Limb (tissue), 2 donors: ENCODE measurements around the gene RHBDD3.

Experiments
- DNase-seq, 2 donors: peaks; one replicate each; pipeline ENCODE4 v3.0.0-alpha.2; 2016; ENCODE audit errors: extremely low spot score in 2 of 2

Gene RHBDD3

DNA sequence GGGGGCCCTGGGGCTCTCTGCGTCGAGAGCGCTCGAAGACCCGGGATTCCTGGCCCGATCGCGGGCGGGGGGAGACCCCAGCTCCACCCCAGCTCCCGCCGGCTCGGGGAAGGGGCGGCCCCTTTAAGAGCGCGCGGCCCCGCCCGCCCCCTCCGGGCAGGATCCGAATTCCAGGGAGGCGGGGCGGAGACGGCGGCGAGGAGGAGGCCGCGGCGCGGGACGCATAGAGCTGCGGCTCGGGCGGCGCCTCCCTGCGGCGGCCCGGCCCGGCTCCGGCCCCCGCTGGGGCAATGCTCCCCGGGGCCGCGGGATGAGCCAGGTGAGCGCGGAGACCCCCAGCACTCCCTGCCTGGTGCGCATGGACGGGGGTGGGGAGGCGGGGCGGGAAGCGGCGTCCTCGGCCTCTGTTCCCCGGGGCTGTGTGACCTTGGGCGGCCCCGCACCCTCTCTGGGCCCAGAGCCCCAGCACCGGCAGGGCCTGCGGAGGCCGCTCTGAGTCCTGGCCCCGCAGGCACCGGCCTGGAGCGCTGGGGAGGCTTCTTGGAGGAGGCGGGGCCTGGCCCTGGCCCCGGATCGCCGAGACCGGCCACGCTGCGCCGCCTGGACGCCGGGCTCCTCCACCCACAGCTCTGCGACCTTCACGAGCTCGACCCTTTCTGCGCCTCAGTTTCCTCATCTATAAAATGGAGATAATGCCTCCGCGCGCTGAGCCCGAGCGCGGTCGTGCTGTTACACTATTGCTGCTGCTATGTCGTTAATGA, 39.2 kb upstream of the RHBDD3 start:
- peak; percentile 80 to 89 for DNase-seq

DNA sequence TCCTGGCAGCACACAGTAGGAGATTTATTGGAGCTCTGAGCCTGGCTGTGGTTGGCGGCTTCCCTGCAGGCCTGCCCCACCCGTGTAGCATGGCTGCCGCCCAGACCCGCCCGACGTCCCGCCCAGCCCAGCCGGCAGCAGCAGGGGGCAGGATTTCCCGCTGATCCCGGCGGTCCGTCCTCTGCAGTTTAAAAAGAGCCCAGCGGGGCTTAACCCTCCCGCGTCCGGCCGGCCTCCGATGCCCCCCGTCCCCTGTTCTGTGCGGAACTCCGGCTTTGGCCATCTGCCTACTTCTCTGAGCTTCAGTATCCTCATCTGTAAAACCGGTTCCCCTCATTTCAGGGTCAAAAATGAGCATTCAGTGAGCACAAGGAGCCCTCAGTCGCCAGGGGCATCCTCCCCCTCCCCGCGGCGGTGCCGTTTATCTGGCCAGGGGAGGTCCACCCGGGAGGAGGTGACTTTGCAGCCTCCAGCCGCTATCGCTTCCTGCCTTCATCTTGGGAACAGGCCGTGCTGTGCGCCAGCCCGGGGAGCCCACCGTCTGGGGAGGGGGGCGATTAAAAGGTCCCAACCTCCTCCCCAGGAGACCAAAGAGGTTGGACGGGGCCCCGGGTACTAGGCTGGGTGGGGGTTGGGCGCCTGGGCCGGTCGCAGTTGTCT, 38.5 kb upstream of the RHBDD3 start, which contains the start of gene GAS2L1:
TSS of gene GAS2L1 (plus strand) at position 476 of the 660 bp plus-strand sequence. CDS start 1,456 bp downstream, outside the sequence.
- peak; percentile 82 to 89 for DNase-seq

DNA sequence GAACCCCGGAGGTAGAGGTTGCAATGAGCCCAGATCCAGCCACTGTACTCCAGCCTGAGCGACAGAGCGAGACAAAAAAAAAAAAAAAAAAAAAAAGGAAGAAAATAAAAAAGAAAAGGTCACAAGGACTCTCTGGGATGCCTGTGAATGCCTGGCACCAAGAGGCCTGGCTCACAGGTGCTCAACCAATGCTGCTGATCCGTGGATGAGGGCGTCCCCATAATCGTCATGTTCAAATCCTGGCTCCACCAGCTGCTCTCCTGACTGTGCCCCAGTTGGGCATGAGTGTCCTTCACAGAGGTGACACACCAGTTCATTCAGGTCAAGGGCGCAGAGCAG, 38.0 kb upstream of the RHBDD3 start:
- DNase-seq: no peak

DNA sequence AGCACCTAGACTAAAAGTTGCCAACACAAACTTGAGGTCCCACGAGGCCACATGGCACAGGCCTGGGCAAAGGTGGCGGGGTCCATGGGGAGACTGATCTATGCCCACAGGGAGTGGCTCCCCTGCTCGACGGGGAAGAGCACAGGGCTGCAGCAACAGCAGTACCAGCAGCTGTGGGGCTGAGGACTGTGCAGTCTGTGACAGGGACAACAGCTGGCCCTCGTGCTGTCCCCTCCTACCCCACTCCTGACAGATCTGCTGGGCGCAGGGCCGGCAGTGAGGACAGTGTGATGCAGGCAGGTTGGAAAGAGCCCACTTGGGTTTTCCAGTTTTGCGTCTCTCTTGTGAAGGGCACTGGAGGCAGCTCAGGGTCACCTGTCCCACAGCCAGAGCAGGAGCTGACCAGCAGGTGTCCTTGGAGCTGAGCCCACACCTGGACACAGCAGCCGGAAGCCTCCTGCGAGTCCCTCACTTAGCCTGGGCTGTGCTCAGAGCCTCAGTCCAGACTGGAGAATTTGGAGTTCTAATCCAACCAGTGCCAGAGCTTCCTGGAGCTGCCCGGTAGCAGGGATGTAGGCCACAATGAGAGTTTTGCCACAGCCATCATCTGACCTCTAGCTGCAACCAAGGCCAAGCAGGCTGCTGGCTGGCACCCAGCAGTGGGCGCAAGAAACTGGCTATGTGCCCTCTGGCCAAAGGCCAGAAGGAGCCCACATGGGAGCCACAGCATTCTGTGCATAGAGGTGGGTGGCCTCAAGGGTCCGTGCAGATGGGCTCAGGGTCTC, 35.1 kb upstream of the RHBDD3 start:
- DNase-seq: no peak

DNA sequence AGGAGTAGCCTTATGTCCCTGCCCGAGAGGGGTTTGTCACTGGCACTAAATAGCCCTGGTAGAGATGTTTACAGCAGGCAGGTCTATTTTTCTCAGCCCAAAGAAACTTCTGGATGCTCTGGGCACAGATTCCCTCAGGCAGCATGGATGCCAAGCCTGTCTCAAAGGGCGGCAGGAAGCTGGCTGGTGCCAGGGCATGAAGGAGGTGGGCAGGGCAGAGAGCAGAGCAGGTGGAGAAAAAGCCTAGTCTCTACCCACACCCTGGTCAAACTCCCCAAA, 34.6 kb upstream of the RHBDD3 start:
- DNase-seq: no peak

DNA sequence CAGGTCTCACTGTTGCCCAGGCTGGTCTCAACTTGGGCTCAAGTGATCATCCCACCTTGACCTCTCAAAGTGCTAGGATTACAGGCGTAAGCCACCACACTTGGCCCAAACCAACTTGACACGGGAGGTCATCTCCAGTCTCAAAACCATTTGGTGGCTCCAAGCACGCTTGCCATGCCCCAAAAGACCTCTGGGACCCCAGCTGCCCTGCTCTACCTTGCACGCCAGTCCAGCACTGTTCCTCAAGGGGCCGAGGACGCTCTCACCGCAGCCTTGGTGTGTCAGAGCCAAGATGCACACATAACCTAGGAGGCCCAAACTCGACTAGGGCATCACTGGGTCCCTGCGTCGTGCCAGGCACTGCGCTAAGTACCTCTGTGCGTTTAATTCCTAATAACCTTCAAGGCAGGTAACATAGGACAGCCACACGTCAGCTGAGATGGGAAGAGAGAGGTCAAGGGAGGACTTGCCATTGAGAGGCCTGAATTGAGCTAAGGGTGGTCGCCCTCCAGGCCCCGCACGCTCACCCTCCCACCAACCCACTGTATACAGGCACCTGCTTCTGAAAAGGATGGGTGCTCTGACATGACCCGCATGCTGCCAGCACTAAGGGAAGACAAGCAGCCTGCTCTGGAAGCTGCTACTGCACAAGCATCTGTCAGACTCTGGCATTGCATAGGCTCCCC, 34.1 kb upstream of the RHBDD3 start:
- DNase-seq: no peak

DNA sequence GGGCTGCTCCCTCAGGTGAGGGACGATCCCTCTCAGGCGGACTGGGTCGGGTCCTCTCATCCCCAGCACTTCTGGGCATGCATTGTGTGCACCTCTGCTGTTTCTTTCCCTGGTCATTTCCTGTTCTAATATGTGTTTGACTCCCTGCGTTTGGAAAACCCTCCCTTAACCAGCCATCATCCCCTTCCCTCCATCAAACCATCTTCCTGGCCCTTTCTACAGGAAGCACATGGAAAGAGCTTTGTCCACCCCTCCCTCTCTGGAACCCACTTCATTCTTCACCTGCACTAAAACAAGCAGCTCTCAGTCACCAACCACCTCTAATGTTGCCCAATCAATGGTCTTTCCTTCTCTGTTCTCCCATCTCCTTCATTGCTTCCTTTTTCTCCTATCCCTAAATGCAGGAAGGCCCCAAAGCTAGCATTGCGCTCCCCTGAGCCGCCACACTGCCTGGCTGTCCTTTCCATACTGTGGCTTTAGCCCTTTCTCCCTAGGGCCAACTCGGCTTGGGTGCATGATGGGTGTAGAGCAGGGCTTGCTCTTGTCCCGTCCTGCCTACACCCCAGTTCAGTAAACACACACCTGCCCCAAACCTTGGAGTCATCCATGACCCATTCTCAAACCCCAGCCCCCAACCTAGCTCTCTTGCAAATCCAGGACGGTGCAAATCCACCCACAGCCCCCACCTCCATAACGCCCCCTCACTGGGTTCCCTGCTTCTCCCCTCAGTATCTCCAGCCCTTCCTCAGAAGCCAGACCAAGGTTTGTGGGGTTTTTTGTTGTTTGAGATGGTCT, 33.2 kb upstream of the RHBDD3 start:
- DNase-seq: no peak

DNA sequence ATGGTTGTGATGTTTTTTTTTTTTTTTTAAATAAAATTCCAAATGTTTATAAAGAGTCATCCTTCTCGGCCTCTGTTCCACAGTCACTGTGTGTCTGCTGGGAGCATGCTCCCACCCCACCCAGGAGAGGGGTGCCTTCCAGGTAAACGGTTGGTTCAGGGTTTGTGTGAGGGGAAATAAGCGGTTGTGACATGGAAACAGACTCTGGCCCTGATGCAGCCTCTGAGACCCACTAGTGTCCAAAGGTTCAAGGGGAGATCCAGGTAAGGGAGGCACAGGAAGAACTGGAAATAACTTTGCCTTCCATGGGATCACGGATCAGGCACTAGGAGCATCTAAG, 32.7 kb upstream of the RHBDD3 start:
- DNase-seq: no peak

DNA sequence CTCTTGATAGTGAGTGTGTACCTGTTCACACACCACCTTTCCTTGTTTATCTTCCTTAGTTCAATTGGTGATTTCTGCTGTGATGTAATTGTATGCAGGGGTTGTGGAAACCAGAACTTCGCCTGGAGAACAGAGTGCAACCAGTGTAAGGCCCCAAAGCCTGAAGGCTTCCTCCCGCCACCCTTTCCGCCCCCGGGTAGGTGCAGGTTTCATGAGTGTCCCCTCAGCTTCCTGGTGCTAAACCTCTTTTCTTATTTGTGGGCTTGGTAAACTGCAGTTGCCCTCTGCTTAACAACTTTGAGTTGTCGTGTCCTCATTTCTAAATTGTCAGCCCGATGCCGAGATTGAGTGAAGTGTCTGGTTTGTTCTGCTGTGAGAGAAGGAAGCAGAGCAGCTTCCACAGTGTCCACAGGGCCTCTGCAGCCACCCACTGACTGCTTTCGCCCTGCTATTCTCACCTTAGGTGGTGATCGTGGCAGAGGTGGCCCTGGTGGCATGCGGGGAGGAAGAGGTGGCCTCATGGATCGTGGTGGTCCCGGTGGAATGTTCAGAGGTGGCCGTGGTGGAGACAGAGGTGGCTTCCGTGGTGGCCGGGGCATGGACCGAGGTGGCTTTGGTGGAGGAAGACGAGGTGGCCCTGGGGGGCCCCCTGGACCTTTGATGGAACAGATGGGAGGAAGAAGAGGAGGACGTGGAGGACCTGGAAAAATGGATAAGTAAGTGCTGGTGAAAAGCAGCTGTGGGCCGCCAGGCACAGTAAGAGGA, 31.5 kb upstream of the RHBDD3 start:
- no peak for DNase-seq

DNA sequence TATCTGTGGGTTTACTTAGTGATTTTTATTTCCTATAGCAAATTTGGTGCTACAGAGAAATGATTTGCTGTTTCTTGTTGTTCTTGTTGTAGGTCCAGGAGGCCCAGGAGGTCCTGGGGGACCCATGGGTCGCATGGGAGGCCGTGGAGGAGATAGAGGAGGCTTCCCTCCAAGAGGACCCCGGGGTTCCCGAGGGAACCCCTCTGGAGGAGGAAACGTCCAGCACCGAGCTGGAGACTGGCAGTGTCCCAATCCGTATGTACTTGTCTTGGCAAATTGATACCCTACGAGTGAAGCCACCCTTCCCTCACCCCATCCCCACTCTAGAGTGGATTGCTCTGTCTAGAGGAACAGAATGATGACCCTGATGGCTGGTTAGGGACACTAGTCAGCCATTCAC, 30.9 kb upstream of the RHBDD3 start:
- DNase-seq: no peak

DNA sequence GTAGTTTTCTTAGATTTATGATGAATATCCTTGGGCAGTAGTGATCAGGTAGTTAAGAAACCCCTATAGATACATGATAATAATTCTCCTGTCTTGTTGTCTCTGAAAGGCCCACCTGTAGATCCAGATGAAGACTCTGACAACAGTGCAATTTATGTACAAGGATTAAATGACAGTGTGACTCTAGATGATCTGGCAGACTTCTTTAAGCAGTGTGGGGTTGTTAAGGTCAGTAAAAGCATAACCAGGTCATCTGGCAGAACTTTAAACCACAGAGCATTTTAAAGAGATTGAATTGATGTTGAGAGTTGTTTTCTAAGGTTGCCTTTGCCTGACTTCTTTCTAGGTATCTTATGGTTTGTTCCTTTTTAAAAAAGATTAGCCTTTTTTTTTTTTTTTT, 24.6 kb upstream of the RHBDD3 start:
- no peak for DNase-seq

DNA sequence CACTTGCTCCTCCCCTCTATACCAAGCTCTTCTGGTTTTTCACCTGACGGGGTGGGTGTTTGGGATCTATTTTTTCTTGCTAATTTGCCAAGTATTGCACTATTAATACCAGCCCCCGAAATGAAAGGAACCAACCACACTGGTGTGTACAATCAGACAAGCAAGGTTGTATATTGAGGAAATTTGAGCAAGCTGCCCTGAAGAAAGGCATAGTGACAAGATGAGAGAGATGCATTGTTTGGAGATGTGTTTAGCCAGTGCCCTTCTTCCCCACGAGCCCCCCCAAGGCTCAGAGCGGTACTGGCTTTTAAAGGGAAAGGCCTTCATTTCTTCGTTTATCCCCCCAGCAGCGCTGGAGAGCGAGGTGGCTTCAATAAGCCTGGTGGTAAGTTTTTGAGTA, 23.4 kb upstream of the RHBDD3 start:
- DNase-seq: no peak

DNA sequence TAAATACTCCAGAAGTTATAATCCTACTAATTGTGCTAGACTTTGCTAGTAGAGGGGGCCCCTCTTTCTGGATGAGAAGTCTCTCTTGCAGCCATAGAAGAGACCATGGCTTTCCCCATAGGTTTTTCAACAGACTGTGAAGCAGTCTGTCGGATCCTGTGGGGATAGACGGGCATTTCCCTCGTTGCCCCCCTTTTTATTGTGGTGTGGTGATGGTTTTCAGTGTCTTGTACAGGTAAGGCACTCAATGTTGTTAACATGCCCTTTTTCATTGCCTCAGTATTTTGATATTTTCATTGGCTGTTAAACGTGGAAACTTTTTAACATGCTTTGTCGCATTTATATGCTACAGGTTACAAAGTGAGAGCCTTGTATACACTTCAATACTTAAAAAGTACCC, 22.3 kb upstream of the RHBDD3 start:
- DNase-seq: no peak

DNA sequence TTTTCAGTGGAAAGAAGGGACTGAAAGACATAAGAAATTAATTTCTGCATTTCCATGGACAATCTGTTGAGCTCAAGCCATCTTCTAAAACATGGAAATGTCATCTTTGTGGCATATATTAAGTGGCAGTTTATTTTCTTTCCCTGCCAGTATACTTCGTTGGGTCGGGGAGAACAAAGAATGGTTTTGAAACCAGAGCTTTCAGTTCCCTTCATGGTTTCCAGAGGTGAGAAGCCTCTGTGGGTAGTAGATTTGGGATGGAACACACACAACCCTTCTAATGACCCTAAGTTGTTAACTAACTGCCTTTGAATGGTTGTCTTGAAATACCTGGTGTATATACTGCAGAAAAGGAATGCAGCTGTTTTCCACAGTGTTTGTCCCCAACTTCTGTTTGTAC, 21.1 kb upstream of the RHBDD3 start:
- no peak for DNase-seq

DNA sequence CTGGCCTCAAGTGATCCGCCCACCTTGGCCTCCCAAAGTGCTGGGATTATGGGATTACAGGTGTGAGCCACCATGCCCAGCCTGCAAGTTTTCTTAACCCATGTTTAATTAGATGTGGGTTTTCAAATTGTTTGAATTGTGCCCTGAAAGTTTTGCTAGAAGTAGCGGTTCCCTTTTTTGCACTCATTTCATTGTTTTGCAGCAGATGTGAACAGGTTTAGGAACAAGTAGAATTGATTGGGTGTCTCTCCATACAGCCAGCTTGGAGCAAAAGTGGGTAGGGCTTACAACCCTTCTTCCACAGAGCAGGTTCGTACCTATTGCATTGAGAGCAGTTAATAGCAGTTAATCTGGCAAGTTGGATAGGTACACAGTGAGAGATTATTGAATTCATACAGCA, 16.4 kb upstream of the RHBDD3 start:
- no peak for DNase-seq

DNA sequence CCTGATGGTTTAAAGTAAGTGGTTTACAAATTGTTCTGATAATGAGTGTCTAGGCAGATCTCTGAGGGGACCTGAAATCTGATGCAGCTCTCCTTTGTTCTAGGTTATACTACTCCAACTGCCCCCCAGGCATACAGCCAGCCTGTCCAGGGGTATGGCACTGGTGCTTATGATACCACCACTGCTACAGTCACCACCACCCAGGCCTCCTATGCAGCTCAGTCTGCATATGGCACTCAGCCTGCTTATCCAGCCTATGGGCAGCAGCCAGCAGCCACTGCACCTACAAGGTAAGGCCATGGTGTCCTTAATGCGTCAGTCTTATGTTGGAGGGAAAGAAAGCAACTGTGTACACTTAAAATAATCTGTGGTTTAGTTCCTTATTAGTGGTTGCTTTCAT, 10.1 kb upstream of the RHBDD3 start:
- DNase-seq: no peak

DNA sequence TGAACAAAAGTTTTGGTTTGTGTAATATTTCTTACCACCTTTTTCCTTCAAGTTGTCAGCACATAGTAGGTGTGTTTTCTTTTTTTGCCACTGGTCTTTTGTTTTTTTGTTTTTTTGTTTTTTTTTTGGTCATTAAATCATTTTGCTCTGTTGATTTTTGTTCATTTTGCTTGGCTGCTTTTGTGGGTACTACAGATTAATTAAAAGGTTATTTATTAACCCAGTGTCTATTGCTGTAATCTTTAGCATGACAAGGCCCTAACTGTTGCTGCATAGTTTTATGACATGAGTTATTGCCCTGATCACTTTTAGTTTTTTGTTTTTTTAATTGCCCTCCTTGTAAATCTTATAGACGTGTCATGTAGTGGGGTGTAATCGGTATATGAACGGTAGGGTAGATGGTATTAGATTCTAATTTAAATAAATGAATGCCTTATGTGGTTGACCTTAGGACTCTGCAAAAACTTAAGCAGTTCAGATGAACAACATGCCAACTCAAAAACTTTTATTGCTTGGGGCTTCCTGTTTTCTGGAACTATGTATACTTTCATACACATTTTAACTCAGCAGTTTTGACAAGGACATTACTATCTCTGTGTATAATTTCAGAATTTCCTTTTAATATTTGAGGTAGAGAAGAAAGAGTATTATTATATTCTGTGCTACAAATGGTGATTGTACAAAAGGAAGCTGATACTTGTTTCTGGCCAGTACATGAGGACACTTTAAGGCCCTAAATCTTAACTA, 8.2 kb upstream of the RHBDD3 start:
- DNase-seq: no peak

DNA sequence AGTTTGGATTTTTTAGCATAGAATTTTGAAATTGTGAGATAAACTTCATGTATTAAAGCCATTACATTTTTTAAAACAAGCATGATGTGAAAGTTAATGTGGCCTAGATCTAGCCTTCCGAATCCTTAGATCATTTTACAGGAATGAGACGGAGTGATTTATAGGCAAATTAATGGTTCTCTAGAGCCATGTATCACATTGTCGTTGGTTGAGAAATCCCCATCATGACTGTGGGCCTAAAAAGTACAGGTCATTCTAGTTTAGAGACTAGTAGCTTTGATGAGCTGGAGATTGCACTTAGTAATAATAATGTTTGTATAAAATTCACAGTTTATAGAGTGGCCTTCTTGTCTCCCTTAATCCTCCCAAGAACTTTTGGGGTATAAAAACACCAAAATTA, 7.4 kb upstream of the RHBDD3 start:
- no peak for DNase-seq

DNA sequence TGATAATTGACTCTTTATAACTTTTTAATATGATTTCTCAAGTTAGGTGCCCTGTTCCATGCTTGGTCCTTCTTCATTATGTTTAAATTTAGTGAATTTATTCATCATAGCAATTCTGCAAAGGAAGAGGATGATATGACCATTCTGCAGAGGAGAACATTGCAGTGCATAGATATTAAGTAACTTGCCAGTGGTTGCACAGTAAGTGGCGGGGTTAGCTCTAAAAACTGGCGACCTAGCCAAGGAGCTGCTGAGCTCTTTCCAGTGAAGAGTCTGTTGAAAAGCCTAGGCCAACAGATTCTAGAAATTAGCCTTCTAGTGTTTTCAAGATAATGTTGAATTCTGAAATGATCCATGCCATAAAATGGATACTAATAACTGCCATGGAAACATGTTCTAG, 4.8 kb upstream of the RHBDD3 start:
- no peak for DNase-seq
